Right lobe of liver (tissue), 4 donors: Measurements from ENCODE around the gene FXYD1.

Experiments
- POLR2A ChIP-seq: fragments of 450-650 bp; IDR thresholded peaks from one replicate; pipeline ENCODE4 v1.6.1; 2017; ENCODE audit warnings: antibody characterized with exemption, mild to moderate bottlenecking
- TF ChIP-seq, protein P1 (sequence below), 4 donors: fragments of 200-600 bp in 3 of 4; fragments of 450-650 bp in 1 of 4; IDR thresholded peaks; one replicate each; pipeline versions ENCODE4 v1.5.1 to v1.8.0; 2016 to 2022; ENCODE audit warnings: antibody characterized with exemption in 4 of 4, mild to moderate bottlenecking in 2 of 4
- donor health status: DM: no; HTN: no; CAD: no.
- donor health status: DM: no; HTN: no; CAD: no.
- donor health status: DM: no; HTN: yes; CAD: no.

DNA sequence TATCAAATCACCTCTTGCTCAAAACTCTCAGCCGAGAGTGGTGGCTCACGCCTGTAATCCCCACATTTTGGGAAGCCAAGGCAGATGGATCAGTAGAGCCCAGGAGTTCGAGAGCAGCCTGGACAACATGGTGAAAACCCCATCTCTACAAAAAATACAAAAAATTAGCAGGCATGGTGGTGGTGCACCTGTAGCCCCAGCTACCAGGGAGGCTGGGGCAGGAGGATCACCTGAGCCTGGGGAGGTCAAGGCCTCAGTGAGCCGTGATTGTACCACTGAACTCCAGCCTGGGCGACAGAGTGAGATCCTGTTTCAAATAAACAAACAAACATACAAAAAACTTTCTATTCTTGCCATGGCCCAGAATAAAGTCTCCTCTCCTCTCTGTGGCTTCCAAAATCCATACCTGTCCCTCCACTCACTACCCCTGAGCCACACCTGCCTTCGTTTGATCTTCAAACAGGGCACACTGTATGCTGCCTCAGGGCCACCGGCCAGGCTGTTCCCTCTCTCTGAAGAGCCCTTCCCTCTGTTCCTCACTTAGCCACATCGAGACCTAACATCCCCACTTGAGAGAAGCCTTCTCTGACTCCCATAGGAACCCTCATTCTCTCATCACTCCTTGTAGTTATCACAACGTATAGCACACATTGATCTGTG is 10.1 kb upstream of the FXYD1 start:
- TF ChIP-seq, protein P1, sequence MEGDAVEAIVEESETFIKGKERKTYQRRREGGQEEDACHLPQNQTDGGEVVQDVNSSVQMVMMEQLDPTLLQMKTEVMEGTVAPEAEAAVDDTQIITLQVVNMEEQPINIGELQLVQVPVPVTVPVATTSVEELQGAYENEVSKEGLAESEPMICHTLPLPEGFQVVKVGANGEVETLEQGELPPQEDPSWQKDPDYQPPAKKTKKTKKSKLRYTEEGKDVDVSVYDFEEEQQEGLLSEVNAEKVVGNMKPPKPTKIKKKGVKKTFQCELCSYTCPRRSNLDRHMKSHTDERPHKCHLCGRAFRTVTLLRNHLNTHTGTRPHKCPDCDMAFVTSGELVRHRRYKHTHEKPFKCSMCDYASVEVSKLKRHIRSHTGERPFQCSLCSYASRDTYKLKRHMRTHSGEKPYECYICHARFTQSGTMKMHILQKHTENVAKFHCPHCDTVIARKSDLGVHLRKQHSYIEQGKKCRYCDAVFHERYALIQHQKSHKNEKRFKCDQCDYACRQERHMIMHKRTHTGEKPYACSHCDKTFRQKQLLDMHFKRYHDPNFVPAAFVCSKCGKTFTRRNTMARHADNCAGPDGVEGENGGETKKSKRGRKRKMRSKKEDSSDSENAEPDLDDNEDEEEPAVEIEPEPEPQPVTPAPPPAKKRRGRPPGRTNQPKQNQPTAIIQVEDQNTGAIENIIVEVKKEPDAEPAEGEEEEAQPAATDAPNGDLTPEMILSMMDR (IDR thresholded peaks at IDR 0.05) = no peak
- TF ChIP-seq POLR2A = no peak
